ENCODE results near the gene MAP7D1. TPM values are rescaled to one million over a fixed set of nuclear protein-coding genes. Genes with fewer than 3 reads are reported as not detected.
A peak's percentile ranks its signal among the peaks of the same experiment; 100 is the strongest.
"Not testable (repeated sequence)": the region's sequence is repeated elsewhere in the genome, so short reads cannot be mapped to it uniquely, and the experiment has no call there.

The MAP7D1 gene
- total RNA-seq, 1 donor from 2014 or later = 363 TPM

DNA sequence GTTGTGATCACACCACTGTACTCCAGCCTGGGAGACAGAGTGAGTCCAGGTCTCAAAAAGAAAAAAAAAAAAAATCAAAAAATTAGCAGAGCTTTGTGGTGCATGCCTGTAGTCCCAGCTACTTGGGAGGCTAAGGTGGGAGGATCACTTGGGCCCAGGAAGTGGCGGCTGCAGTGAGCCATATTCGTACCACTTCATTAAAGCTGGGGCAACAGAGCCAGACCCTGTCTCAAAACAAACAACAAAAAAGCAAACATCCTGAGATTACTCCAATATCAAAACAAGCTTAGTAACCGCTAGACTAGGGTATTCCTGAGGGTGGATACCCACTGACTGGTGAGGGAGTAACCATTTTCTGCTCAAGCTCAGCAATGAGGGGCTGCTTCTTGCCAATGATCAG lies 55.3 kb downstream of the MAP7D1 start:
- Histone ChIP-seq H3K4me1 (peaks cover 20% of the 10 kb centered on the region), H3K27ac (replicated peaks) (no peak overlapping the region), H3K9me3 (replicated peaks) (no peaks in the 10 kb centered on the region), H3K4me3 (no peak overlapping the region), H3K36me3 (no peaks in the 10 kb centered on the region), H3K27me3 (ENCODE audit: low read depth) (no peaks in the 10 kb centered on the region)
- DNase-seq = no peak
- TF ChIP-seq, protein P1, sequence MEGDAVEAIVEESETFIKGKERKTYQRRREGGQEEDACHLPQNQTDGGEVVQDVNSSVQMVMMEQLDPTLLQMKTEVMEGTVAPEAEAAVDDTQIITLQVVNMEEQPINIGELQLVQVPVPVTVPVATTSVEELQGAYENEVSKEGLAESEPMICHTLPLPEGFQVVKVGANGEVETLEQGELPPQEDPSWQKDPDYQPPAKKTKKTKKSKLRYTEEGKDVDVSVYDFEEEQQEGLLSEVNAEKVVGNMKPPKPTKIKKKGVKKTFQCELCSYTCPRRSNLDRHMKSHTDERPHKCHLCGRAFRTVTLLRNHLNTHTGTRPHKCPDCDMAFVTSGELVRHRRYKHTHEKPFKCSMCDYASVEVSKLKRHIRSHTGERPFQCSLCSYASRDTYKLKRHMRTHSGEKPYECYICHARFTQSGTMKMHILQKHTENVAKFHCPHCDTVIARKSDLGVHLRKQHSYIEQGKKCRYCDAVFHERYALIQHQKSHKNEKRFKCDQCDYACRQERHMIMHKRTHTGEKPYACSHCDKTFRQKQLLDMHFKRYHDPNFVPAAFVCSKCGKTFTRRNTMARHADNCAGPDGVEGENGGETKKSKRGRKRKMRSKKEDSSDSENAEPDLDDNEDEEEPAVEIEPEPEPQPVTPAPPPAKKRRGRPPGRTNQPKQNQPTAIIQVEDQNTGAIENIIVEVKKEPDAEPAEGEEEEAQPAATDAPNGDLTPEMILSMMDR (IDR thresholded peaks at IDR 0.05; ENCODE audit: borderline replicate concordance) = no peak
- intact Hi-C loops (cut with micrococcal nuclease) = no loop called here

DNA sequence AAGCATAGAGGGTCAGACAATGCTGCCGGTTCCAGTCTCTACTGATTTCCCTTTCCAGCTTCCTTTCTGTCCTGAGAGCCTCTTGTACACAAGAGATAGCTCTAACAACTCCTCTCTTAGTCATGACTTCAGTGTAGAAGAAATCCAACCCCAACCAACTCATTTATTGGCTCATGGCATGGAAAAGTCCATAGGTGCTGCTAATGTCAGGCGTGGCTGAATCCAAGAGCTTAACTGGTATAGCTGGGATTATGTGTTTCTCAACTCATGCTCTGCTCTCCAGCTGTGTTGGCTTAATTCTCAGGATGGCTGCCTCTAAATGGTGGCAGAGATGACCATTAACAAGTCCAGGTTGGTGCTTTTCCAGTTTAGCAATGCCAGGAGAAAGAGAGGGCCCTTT lies 55.9 kb downstream of the MAP7D1 start:
- no peaks in the 10 kb centered on the region for H3K9me3 ChIP-seq (replicated peaks)
- intact Hi-C loops (cut with micrococcal nuclease) = no loop called here
- no peaks in the 10 kb centered on the region for H3K36me3 ChIP-seq
- H3K27me3 ChIP-seq (ENCODE audit: low read depth) = no peaks in the 10 kb centered on the region
- TF ChIP-seq, protein P1 (IDR thresholded peaks at IDR 0.05; ENCODE audit: borderline replicate concordance) = no peak
- no peak for DNase-seq
- no peak overlapping the region for H3K27ac ChIP-seq (replicated peaks)
- H3K4me1 ChIP-seq = peaks cover 17% of the 10 kb centered on the region
- H3K4me3 ChIP-seq = no peak overlapping the region

- Histone ChIP-seq H3K4me1 (peaks cover 8% of the 10 kb centered on the region), H3K36me3 (no peaks in the 10 kb centered on the region), H3K27me3 (ENCODE audit: low read depth) (no peaks in the 10 kb centered on the region), H3K27ac (replicated peaks) (no peak overlapping the region), H3K4me3 (no peak overlapping the region), H3K9me3 (replicated peaks) (no peaks in the 10 kb centered on the region)
- intact Hi-C loops (cut with micrococcal nuclease) = no loop called here
- TF ChIP-seq, protein P1 (IDR thresholded peaks at IDR 0.05; ENCODE audit: borderline replicate concordance) = no peak
- DNase-seq = no peak
Measured at GRCh38 chr1:36212782-36213181, 56.8 kb downstream of the MAP7D1 start.

- Histone ChIP-seq H3K27me3 (ENCODE audit: low read depth) (no peaks in the 10 kb centered on the region), H3K4me1 (peaks cover 10% of the 10 kb centered on the region), H3K4me3 (no peak overlapping the region), H3K9me3 (replicated peaks) (no peaks in the 10 kb centered on the region), H3K36me3 (no peaks in the 10 kb centered on the region), H3K27ac (replicated peaks) (peak overlapping the region; percentile 48)
- no peak for DNase-seq
- TF ChIP-seq, protein P1 (IDR thresholded peaks at IDR 0.05; ENCODE audit: borderline replicate concordance) = peak; percentile 53
- intact Hi-C loops (cut with micrococcal nuclease) = no loop called here
Measured at GRCh38 chr1:36217670-36218069, 61.7 kb downstream of the MAP7D1 start.

GRCh38 chr1:36221901-36222300 lies 65.9 kb downstream of the MAP7D1 start:
- peaks cover 36% of the 10 kb centered on the region for H3K4me1 ChIP-seq
- not testable (repeated sequence) for DNase-seq; H3K27ac ChIP-seq (replicated peaks); H3K36me3 ChIP-seq; H3K9me3 ChIP-seq (replicated peaks); H3K4me3 ChIP-seq; H3K27me3 ChIP-seq (ENCODE audit: low read depth)
- intact Hi-C loops (cut with micrococcal nuclease) = loop anchor here (10.0 kb wide), 1 partner anchor 63 kb away; no protein-coding TSS in a partner anchor

DNA sequence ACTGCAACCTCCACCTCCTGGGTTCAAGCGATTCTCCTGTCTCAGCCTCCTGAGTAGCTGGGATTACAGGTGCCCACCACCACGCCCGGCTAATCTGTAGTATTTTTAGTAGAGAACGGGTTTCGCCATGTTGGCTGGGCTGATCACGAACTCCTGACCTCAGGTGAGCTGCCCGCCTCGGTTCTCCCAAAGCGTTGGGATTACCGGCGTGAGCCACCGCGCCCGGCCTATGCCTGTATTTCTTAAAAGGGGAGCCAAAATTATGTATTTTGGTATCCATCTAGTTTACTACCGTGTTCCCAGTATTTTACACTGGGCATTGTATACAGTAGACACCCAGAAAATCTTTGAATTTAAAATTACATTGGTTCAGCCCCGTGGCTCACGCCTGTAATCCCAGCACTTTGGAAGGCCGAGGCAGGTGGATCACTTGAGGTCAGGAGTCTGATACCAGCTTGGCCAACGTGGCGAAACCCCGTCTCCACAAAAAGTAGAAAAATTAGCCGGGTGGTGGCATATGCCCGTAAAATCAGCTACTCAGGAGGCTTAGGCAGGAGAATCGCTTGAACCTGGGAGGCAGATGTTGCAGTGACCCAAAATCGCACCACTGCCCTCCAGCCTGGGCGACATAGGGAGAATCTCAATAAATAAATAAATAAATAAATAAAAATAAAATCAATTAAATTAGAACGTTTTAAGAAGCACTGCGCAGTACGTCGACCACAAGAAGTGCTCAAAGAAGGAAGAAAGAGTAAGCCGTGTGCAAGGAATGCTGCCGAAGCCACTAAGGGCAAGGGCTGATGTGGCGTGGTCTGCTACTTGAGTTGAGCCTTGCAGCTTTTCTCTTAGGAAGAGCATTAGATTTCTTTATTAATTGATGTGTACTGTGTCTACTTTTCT lies 66.8 kb downstream of the MAP7D1 start:
- peaks cover 5% of the 10 kb centered on the region for H3K36me3 ChIP-seq
- DNase-seq = no peak
- H3K27me3 ChIP-seq (ENCODE audit: low read depth) = no peaks in the 10 kb centered on the region
- TF ChIP-seq, protein P1 (IDR thresholded peaks at IDR 0.05; ENCODE audit: borderline replicate concordance) = no peak
- H3K4me3 ChIP-seq = peak overlapping the region; percentile 79
- no peaks in the 10 kb centered on the region for H3K9me3 ChIP-seq (replicated peaks)
- peaks cover 45% of the 10 kb centered on the region for H3K4me1 ChIP-seq
- peak overlapping the region; percentile 98 for H3K27ac ChIP-seq (replicated peaks)
- intact Hi-C loops (cut with micrococcal nuclease) = loop anchor here (10.0 kb wide), 1 partner anchor 62 kb away; no protein-coding TSS in a partner anchor

Measured in left ventricle myocardium inferior (tissue), 1 donor.